Neural cell (in vitro differentiated cells): ENCODE measurements around the gene SLAIN2. TPM values are rescaled to one million over a fixed set of nuclear protein-coding genes. Genes with fewer than 3 reads are reported as not detected.

Experiments
- H2AFZ ChIP-seq: fragments of 200-600, 300-800 bp; sonication (generic), shearing (Covaris generic); 2 replicates; pipeline ENCODE4 v1.6.0; 2014; ENCODE audit warnings: low read depth, mild to moderate bottlenecking, antibody characterized with exemption, low read length, moderate library complexity
- H3F3A ChIP-seq: fragments of 200-600 bp; shearing (Covaris generic); 2 replicates; pipeline ENCODE4 v1.6.1; 2016; ENCODE audit warnings: mild to moderate bottlenecking, moderate library complexity, mixed read lengths, antibody characterized with exemption, low read length; ENCODE audit not compliant: insufficient read depth, poor library complexity, severe bottlenecking
- H3K27ac ChIP-seq: fragments of 200-600, 300-800 bp; sonication (generic), shearing (Covaris generic); 2 replicates; pipeline ENCODE4 v1.5.1; 2014; ENCODE audit warnings: mild to moderate bottlenecking, low read length, moderate library complexity
- H3K27me3 ChIP-seq: fragments of 300-800, 200-600 bp; sonication (generic), shearing (Covaris generic); 2 replicates; pipeline ENCODE4 v1.6.0; 2014; ENCODE audit warnings: mild to moderate bottlenecking, low read depth, low read length, moderate library complexity; ENCODE audit not compliant: insufficient read depth
- H3K36me3 ChIP-seq: fragments of 300-800, 200-600 bp; sonication (generic), shearing (Covaris generic); 2 replicates; pipeline ENCODE4 v1.5.1; 2014; ENCODE audit warnings: mild to moderate bottlenecking, antibody characterized with exemption, low read length, moderate library complexity; ENCODE audit not compliant: insufficient read depth
- H3K4me2 ChIP-seq: fragments of 300-800, 200-600 bp; sonication (generic), shearing (Covaris generic); 2 replicates; pipeline ENCODE4 v1.6.0; 2014; ENCODE audit warnings: mild to moderate bottlenecking, low read length
- H3K4me3 ChIP-seq: fragments of 300-800, 200-600 bp; sonication (generic), shearing (Covaris generic); 2 replicates; pipeline ENCODE4 v1.5.1; 2014; ENCODE audit warnings: mild to moderate bottlenecking, low read length, moderate library complexity
- H3K79me2 ChIP-seq: fragments of 200-600 bp; shearing (Covaris generic); replicated peaks from 2 replicates; pipeline ENCODE4 v1.6.0; 2014; ENCODE audit warnings: mild to moderate bottlenecking, low read length, moderate library complexity; ENCODE audit not compliant: insufficient read depth
- H3K9ac ChIP-seq: fragments of 300-800, 200-600 bp; sonication (generic), shearing (Covaris generic); 2 replicates; pipeline ENCODE4 v1.6.1; 2016; ENCODE audit warnings: mild to moderate bottlenecking, low read length, mixed read lengths
- H3K9me2 ChIP-seq: fragments of 200-600 bp; shearing (Covaris generic); 2 replicates; pipeline ENCODE4 v1.6.1; 2016; ENCODE audit warnings: mild to moderate bottlenecking, low read length, mixed read lengths; ENCODE audit not compliant: insufficient read depth
- H3K9me3 ChIP-seq: fragments of 200-600, 300-800 bp; sonication (generic), shearing (Covaris generic); 2 replicates; pipeline ENCODE4 v1.6.1; 2016; ENCODE audit warnings: mild to moderate bottlenecking, mixed run types, low read length, moderate library complexity, mixed read lengths
- H4K20me1 ChIP-seq: fragments of 200-600 bp; shearing (Covaris generic); 2 replicates; pipeline ENCODE4 v1.6.1; 2016; ENCODE audit warnings: mild to moderate bottlenecking, mixed run types; ENCODE audit not compliant: insufficient read depth
- EP300 ChIP-seq: fragments of 450-650 bp; conservative IDR thresholded peaks from 2 replicates; pipeline ENCODE4 v1.6.1; 2014; ENCODE audit warnings: antibody characterized with exemption, mild to moderate bottlenecking, moderate library complexity; ENCODE audit not compliant: poor library complexity, severe bottlenecking
- EZH2 ChIP-seq: fragments of 200-600, 300-800 bp; shearing (Covaris generic), sonication (generic); IDR thresholded peaks from 2 replicates; pipeline ENCODE4 v1.6.1; 2014; ENCODE audit warnings: antibody characterized with exemption, low read length, borderline replicate concordance, mild to moderate bottlenecking; ENCODE audit not compliant: insufficient read depth, poor library complexity, severe bottlenecking
- MXI1 ChIP-seq: fragments of 450-650 bp; conservative IDR thresholded peaks from 2 replicates; pipeline ENCODE4 v1.6.1; 2014; ENCODE audit warnings: antibody characterized with exemption, mild to moderate bottlenecking; ENCODE audit not compliant: poor library complexity, severe bottlenecking
- POLR2AphosphoS5 ChIP-seq: IDR thresholded peaks from 2 replicates; pipeline ENCODE4 v1.6.1; 2012
- RAD21 ChIP-seq: fragments of 450-650 bp; conservative IDR thresholded peaks from 2 replicates; pipeline ENCODE4 v1.6.1; 2014; ENCODE audit warnings: antibody characterized with exemption, mild to moderate bottlenecking, moderate library complexity
- SMC3 ChIP-seq: fragments of 450-650 bp; conservative IDR thresholded peaks from 2 replicates; pipeline ENCODE4 v1.6.1; 2014; ENCODE audit warnings: antibody characterized with exemption, mild to moderate bottlenecking, moderate library complexity; ENCODE audit not compliant: poor library complexity
- TAF1 ChIP-seq: IDR thresholded peaks from 2 replicates; pipeline ENCODE4 v1.6.1; 2012; ENCODE audit warnings: low read depth
- polyA plus RNA-seq: library from polyadenylated mRNA; depleted of rRNA; stranded (reverse); fragments of >200 nt; gene quantifications from 2 replicates; pipeline ENCODE4 v1.2.3, GENCODE V29; 2014
- TF ChIP-seq, protein P1 (sequence below): fragments of 450-650 bp; IDR thresholded peaks from 2 replicates; pipeline ENCODE4 v1.5.1; 2014; ENCODE audit warnings: antibody characterized with exemption, mild to moderate bottlenecking, moderate library complexity; ENCODE audit not compliant: poor library complexity, severe bottlenecking
- TF ChIP-seq, protein P2 (sequence below): IDR thresholded peaks from 2 replicates; pipeline ENCODE4 v1.6.1; 2012; ENCODE audit warnings: borderline replicate concordance

Gene SLAIN2
- polyA plus RNA-seq, 1 donor from 2014 or later, result 43.2 TPM

DNA sequence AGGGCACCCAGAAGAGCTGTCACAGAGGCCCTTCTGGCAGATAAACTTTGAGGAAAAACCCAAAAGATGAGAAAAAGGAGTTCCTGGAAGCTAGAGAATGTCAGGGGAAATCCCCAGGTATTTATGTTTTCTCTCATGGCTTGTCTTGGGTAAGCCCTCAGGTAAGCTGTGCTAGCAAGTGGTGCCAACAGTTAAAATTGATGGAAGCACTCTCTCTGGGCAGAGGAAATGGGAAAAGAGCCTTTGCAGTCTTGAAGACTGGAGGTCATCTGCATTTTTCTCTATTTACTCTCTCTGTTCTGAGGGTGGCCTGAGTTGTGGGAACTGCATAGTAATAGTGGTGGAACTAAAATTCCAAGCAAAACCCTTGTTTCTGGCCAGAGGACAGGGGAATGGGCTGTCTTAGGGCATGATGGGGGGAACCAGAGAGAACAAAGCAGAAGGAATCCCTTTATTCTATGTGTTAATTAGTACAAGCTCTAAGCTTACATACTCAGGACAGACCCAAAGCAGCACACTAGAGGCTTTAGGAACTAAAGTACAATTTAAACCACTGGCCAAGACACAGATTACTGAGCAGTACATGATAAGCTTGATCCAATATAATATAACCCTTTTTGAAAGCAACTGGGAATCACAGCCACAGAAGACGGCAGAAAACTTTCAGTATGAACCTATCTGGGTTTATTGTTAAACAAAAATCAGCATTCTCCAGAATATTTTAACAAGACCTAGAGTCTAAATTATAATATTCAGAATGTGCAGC is 88.6 kb downstream of the SLAIN2 start:
- H3F3A ChIP-seq, result no peaks in the 10 kb centered on the region
- TF ChIP-seq, protein P1, sequence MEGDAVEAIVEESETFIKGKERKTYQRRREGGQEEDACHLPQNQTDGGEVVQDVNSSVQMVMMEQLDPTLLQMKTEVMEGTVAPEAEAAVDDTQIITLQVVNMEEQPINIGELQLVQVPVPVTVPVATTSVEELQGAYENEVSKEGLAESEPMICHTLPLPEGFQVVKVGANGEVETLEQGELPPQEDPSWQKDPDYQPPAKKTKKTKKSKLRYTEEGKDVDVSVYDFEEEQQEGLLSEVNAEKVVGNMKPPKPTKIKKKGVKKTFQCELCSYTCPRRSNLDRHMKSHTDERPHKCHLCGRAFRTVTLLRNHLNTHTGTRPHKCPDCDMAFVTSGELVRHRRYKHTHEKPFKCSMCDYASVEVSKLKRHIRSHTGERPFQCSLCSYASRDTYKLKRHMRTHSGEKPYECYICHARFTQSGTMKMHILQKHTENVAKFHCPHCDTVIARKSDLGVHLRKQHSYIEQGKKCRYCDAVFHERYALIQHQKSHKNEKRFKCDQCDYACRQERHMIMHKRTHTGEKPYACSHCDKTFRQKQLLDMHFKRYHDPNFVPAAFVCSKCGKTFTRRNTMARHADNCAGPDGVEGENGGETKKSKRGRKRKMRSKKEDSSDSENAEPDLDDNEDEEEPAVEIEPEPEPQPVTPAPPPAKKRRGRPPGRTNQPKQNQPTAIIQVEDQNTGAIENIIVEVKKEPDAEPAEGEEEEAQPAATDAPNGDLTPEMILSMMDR, result no peak

DNA sequence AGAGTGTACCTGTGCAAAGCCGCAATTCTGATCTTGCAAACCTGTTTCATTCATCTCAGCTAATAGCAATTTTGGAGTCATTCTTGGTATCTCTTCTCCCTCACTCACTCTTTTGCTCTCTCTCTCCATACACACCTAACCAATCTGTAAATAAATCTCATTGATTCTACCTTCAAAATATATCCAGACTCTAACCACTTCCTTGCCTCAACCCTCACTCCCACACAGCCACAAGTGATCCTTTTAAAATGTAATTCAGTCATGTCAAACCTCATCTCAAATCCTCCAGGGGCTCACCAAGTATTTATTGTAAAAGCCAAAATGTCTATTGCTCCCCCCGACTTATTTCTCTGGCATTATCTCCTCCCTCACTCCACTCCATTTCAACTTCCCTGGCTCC is 90.1 kb downstream of the SLAIN2 start:
- H3K27me3 ChIP-seq, result no peaks in the 10 kb centered on the region
- H3F3A ChIP-seq, result no peaks in the 10 kb centered on the region
- no peak overlapping the region for H3K4me3 ChIP-seq
- peaks cover 3% of the 10 kb centered on the region for H3K36me3 ChIP-seq
- no peak overlapping the region for H3K27ac ChIP-seq
- TF ChIP-seq EP300, result no peak
- TF ChIP-seq, protein P2, sequence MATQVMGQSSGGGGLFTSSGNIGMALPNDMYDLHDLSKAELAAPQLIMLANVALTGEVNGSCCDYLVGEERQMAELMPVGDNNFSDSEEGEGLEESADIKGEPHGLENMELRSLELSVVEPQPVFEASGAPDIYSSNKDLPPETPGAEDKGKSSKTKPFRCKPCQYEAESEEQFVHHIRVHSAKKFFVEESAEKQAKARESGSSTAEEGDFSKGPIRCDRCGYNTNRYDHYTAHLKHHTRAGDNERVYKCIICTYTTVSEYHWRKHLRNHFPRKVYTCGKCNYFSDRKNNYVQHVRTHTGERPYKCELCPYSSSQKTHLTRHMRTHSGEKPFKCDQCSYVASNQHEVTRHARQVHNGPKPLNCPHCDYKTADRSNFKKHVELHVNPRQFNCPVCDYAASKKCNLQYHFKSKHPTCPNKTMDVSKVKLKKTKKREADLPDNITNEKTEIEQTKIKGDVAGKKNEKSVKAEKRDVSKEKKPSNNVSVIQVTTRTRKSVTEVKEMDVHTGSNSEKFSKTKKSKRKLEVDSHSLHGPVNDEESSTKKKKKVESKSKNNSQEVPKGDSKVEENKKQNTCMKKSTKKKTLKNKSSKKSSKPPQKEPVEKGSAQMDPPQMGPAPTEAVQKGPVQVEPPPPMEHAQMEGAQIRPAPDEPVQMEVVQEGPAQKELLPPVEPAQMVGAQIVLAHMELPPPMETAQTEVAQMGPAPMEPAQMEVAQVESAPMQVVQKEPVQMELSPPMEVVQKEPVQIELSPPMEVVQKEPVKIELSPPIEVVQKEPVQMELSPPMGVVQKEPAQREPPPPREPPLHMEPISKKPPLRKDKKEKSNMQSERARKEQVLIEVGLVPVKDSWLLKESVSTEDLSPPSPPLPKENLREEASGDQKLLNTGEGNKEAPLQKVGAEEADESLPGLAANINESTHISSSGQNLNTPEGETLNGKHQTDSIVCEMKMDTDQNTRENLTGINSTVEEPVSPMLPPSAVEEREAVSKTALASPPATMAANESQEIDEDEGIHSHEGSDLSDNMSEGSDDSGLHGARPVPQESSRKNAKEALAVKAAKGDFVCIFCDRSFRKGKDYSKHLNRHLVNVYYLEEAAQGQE, result no peak
- no peak for TF ChIP-seq MXI1
- no peak for TF ChIP-seq TAF1
- TF ChIP-seq, protein P1, result no peak
- TF ChIP-seq EZH2, result no peak
- no peak for TF ChIP-seq SMC3
- TF ChIP-seq RAD21, result no peak
- no peak for TF ChIP-seq POLR2AphosphoS5
- no peaks in the 10 kb centered on the region for H3K9me2 ChIP-seq
- no peak overlapping the region for H3K9ac ChIP-seq
- H4K20me1 ChIP-seq, result no peaks in the 10 kb centered on the region
- H3K9me3 ChIP-seq, result no peaks in the 10 kb centered on the region
- no peak overlapping the region for H3K4me2 ChIP-seq
- H3K79me2 ChIP-seq, result no peaks in the 10 kb centered on the region
- no peak overlapping the region for H2AFZ ChIP-seq

More for the DNA sequence above, 88.6 kb downstream of the SLAIN2 start:
- Histone ChIP-seq H3K9ac (no peak overlapping the region), H2AFZ (no peak overlapping the region), H3K27ac (no peak overlapping the region), H3K4me3 (no peak overlapping the region), H3K36me3 (peaks cover 3% of the 10 kb centered on the region), H3K9me2 (no peaks in the 10 kb centered on the region), H3K79me2 (no peaks in the 10 kb centered on the region), H4K20me1 (no peaks in the 10 kb centered on the region), H3K9me3 (no peaks in the 10 kb centered on the region), H3K27me3 (no peaks in the 10 kb centered on the region), H3K4me2 (no peak overlapping the region)
